Ishikawa (cell line): ENCODE measurements around the gene PACSIN1.

Experiments
- CEBPB ChIP-seq: IDR thresholded peaks from 2 replicates; pipeline ENCODE4 v1.6.1; 2012
- CREB1 ChIP-seq: IDR thresholded peaks from 2 replicates; pipeline ENCODE4 v1.6.1; 2012; ENCODE audit warnings: low read depth
- EGR1 ChIP-seq: IDR thresholded peaks from 2 replicates; pipeline ENCODE4 v1.6.1; 2012
- EP300 ChIP-seq: IDR thresholded peaks from 2 replicates; pipeline ENCODE4 v1.6.1; 2012; ENCODE audit warnings: borderline replicate concordance
- FOXM1 ChIP-seq: IDR thresholded peaks from 2 replicates; pipeline ENCODE4 v1.6.1; 2012; ENCODE audit warnings: low read depth, borderline replicate concordance
- MAX ChIP-seq: IDR thresholded peaks from 2 replicates; pipeline ENCODE4 v1.6.1; 2012
- NFIC ChIP-seq: IDR thresholded peaks from 2 replicates; pipeline ENCODE4 v1.6.1; 2012
- RAD21 ChIP-seq: IDR thresholded peaks from 2 replicates; pipeline ENCODE4 v1.6.1; 2012; ENCODE audit warnings: low read depth
- TAF1 ChIP-seq: IDR thresholded peaks from 2 replicates; pipeline ENCODE4 v1.6.1; 2012; ENCODE audit warnings: low read depth, mild to moderate bottlenecking
- TCF12 ChIP-seq: IDR thresholded peaks from 2 replicates; pipeline ENCODE4 v1.6.1; 2012; ENCODE audit warnings: low read depth
- TEAD4 ChIP-seq: IDR thresholded peaks from 2 replicates; pipeline ENCODE4 v1.6.1; 2012
- YY1 ChIP-seq: IDR thresholded peaks from 2 replicates; pipeline ENCODE4 v1.6.1; 2012; ENCODE audit warnings: low read depth
- ZBTB7A ChIP-seq: IDR thresholded peaks from 2 replicates; pipeline ENCODE4 v1.6.1; 2012; ENCODE audit warnings: low read depth
- TF ChIP-seq, protein P1 (sequence below): IDR thresholded peaks from 2 replicates; pipeline ENCODE4 v1.6.1; 2012
- TF ChIP-seq, protein P2 (sequence below): IDR thresholded peaks from 2 replicates; pipeline ENCODE4 v1.6.1; 2012; ENCODE audit warnings: low read depth, mild to moderate bottlenecking

PACSIN1 gene

DNA sequence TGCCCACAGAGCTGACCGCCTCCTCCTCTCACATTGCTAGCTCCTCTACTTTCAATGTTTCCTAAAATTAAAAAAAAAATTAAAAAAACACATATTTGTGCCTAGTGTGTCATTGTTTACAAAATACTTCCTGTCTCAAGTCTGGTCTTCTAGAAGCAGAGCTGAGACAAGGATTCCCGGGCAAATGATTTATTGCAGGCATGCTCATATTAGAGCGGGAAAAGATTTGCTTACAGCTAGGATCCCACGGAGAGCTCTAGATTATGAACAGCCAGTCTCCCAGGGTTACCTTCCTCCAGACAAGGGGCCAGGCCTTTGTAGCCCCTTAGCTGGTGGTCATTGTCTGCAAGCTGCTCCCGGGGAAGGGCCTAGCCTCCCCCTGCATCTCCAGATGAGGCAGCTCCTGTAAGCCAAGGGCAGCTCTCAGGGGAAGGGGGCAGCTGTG is 9.4 kb downstream of the PACSIN1 start:
- TF ChIP-seq ZBTB7A = no peak

DNA sequence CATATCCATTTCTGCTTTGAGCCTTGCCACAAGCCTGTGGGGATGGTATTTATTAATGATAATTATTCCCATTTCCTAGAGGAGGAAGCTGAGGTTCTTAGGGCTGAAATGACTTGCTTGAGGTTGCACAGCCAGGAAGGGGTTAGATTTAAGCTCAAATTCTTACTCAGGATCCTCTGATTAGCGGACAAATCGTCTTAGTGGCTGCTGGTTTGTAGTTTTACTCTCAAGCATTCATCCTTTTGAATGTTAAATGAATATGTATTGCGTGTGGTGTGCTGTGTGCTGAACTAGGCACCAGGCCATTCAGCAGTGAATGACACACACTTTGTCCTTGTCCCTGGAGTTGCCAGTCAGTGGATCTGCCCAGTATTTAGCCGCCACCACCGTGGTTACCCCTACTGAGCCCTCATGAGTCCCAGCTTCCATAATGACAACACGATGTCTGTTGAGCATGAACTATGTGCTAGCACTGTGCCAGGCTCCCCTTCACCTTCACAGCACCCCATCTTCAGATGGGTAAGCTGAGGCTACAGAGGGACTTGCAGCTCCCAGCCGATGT is 10.0 kb downstream of the PACSIN1 start:
- TF ChIP-seq MAX (no peak), YY1 (no peak), TAF1 (no peak), EGR1 (no peak), TEAD4 (no peak), FOXM1 (no peak), ZBTB7A (no peak), TCF12 (no peak), EP300 (no peak), CREB1 (no peak), CEBPB (no peak), RAD21 (no peak), NFIC (no peak)
- TF ChIP-seq, protein P1, sequence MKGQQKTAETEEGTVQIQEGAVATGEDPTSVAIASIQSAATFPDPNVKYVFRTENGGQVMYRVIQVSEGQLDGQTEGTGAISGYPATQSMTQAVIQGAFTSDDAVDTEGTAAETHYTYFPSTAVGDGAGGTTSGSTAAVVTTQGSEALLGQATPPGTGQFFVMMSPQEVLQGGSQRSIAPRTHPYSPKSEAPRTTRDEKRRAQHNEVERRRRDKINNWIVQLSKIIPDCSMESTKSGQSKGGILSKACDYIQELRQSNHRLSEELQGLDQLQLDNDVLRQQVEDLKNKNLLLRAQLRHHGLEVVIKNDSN = no peak
- TF ChIP-seq, protein P2, sequence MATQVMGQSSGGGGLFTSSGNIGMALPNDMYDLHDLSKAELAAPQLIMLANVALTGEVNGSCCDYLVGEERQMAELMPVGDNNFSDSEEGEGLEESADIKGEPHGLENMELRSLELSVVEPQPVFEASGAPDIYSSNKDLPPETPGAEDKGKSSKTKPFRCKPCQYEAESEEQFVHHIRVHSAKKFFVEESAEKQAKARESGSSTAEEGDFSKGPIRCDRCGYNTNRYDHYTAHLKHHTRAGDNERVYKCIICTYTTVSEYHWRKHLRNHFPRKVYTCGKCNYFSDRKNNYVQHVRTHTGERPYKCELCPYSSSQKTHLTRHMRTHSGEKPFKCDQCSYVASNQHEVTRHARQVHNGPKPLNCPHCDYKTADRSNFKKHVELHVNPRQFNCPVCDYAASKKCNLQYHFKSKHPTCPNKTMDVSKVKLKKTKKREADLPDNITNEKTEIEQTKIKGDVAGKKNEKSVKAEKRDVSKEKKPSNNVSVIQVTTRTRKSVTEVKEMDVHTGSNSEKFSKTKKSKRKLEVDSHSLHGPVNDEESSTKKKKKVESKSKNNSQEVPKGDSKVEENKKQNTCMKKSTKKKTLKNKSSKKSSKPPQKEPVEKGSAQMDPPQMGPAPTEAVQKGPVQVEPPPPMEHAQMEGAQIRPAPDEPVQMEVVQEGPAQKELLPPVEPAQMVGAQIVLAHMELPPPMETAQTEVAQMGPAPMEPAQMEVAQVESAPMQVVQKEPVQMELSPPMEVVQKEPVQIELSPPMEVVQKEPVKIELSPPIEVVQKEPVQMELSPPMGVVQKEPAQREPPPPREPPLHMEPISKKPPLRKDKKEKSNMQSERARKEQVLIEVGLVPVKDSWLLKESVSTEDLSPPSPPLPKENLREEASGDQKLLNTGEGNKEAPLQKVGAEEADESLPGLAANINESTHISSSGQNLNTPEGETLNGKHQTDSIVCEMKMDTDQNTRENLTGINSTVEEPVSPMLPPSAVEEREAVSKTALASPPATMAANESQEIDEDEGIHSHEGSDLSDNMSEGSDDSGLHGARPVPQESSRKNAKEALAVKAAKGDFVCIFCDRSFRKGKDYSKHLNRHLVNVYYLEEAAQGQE = no peak

DNA sequence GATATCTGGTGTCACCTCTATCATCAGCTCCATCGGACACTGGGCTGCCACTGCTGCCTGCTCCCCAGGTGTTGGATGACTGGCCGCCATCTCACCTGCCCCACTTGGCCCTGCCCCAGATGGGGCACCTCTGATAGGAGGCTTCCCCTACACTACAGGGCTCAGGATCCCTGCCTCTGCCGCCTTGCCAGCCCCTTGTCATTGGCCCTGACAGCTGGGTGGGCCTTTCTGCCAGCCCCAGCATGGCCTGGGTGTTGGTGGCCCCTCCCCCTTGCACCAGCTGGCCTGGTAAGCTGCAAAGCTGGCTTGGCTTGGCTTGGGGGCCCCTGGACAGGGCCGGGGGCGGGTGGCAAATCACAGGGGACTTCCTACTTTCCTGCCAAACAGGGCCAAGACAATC is 10.6 kb downstream of the PACSIN1 start:
- TF ChIP-seq EP300 (no peak), CREB1 (no peak), CEBPB (no peak), NFIC (no peak), TAF1 (no peak), FOXM1 (no peak), ZBTB7A (no peak), TEAD4 (no peak), EGR1 (no peak), MAX (no peak), RAD21 (no peak)
- TF ChIP-seq, protein P1 = no peak

DNA sequence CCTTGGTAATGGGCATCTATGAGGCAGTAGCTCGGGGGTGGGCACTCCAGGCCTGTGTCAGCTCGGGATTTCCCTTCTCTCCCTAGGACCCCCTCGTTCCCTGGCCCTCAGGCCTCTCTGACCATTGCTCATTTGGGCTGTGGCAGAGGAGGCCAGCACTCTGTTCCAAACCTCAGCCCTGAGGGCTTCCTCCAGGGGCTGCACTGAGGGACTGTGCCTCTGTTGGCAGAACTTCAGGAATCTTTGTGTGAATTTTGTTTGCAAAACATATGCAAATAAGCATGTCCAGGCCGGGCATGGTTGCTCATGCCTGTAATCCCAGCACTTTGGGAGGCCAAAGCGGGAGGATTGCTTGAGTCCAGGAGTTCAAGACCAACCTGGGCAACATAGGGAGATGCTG is 11.0 kb downstream of the PACSIN1 start:
- no peak for TF ChIP-seq TEAD4
- TF ChIP-seq, protein P2 = no peak
- TF ChIP-seq RAD21 = no peak
- TF ChIP-seq, protein P1 = no peak
- TF ChIP-seq CREB1 = no peak
- TF ChIP-seq TAF1 = no peak
- no peak for TF ChIP-seq FOXM1
- TF ChIP-seq NFIC = no peak
- TF ChIP-seq ZBTB7A = no peak
- no peak for TF ChIP-seq EGR1

GRCh38 chr6:34478796-34479195 is 12.9 kb downstream of the PACSIN1 start:
- TF ChIP-seq CREB1 = no peak
- TF ChIP-seq RAD21 = no peak
- no peak for TF ChIP-seq MAX
- no peak for TF ChIP-seq EGR1
- TF ChIP-seq TCF12 = no peak
- no peak for TF ChIP-seq CEBPB
- TF ChIP-seq, protein P1 = no peak
- TF ChIP-seq TEAD4 = no peak
- TF ChIP-seq TAF1 = no peak
- TF ChIP-seq FOXM1 = no peak
- no peak for TF ChIP-seq NFIC
- no peak for TF ChIP-seq ZBTB7A
- TF ChIP-seq, protein P2 = no peak
- no peak for TF ChIP-seq YY1
- no peak for TF ChIP-seq EP300
